Astrocyte (in vitro differentiated cells and primary cell): Measurements from ENCODE around the gene PRPSAP1. TPM values are rescaled to one million over a fixed set of nuclear protein-coding genes. Genes with fewer than 3 reads are reported as not detected.

ENCODE experiments used
- DNase-seq: peaks from one replicate; pipeline ENCODE4 v3.0.0-alpha.2; 2010; ENCODE audit warnings: low read depth
- FAIRE-seq: peaks from 2 replicates; lab custom pipeline; 2011; peaks lifted over from hg19 to GRCh38; lab: Jason Lieb, UNC
- H2AFZ ChIP-seq: 2 replicates; pipeline ENCODE4 v1.6.0; 2012; ENCODE audit warnings: low read depth, low read length, inconsistent platforms
- H3K27ac ChIP-seq: 2 replicates; pipeline ENCODE4 v1.5.1; 2011; ENCODE audit warnings: low read depth, low read length, inconsistent platforms
- H3K27me3 ChIP-seq: 2 replicates; pipeline ENCODE4 v1.6.0; 2011; ENCODE audit warnings: low read length, inconsistent platforms; ENCODE audit not compliant: insufficient read depth
- H3K36me3 ChIP-seq: 2 replicates; pipeline ENCODE4 v1.5.1; 2011; ENCODE audit warnings: low read length, inconsistent platforms; ENCODE audit not compliant: insufficient read depth
- H3K4me1 ChIP-seq: 2 replicates; pipeline ENCODE4 v1.5.1; 2011; ENCODE audit warnings: low read length, inconsistent platforms; ENCODE audit not compliant: insufficient read depth
- H3K4me2 ChIP-seq: 2 replicates; pipeline ENCODE4 v1.6.0; 2012; ENCODE audit warnings: low read length, inconsistent platforms
- H3K4me3 ChIP-seq: 2 replicates; pipeline ENCODE4 v1.5.1; 2011; ENCODE audit warnings: low read depth, mild to moderate bottlenecking, low read length, inconsistent platforms; ENCODE audit not compliant: insufficient read depth
- H3K79me2 ChIP-seq: 2 replicates; pipeline ENCODE4 v1.6.0; 2012; ENCODE audit warnings: mild to moderate bottlenecking, low read length, inconsistent platforms; ENCODE audit not compliant: insufficient read depth
- H3K9ac ChIP-seq: 2 replicates; pipeline ENCODE4 v1.6.0; 2012; ENCODE audit warnings: mild to moderate bottlenecking, low read length, inconsistent platforms
- H3K9me3 ChIP-seq: 2 replicates; pipeline ENCODE4 v1.5.1; 2012; ENCODE audit warnings: low read depth, mild to moderate bottlenecking, low read length, inconsistent platforms; ENCODE audit not compliant: insufficient read depth
- H4K20me1 ChIP-seq: 2 replicates; pipeline ENCODE4 v1.6.0; 2012; ENCODE audit warnings: low read length, inconsistent platforms; ENCODE audit not compliant: insufficient read depth
- H3K27ac Mint-ChIP-seq: one replicate; pipeline ENCODE4 v1.8.0; 2021; ENCODE audit warnings: mild to moderate bottlenecking, mixed read lengths; ENCODE audit not compliant: unreplicated experiment
- H3K27me3 Mint-ChIP-seq: one replicate; pipeline ENCODE4 v1.8.0; 2021; ENCODE audit warnings: low read depth, mixed read lengths; ENCODE audit not compliant: unreplicated experiment
- H3K36me3 Mint-ChIP-seq: one replicate; pipeline ENCODE4 v1.8.0; 2021; ENCODE audit warnings: low read depth, mixed read lengths; ENCODE audit not compliant: unreplicated experiment
- H3K4me1 Mint-ChIP-seq: one replicate; pipeline ENCODE4 v1.8.0; 2021; ENCODE audit warnings: low read depth, mixed read lengths; ENCODE audit not compliant: unreplicated experiment
- H3K4me3 Mint-ChIP-seq: one replicate; pipeline ENCODE4 v1.8.0; 2021; ENCODE audit warnings: mild to moderate bottlenecking, moderate library complexity, mixed read lengths; ENCODE audit not compliant: unreplicated experiment
- H3K9me3 Mint-ChIP-seq: one replicate; pipeline ENCODE4 v1.8.0; 2021; ENCODE audit warnings: mild to moderate bottlenecking, mixed read lengths; ENCODE audit not compliant: unreplicated experiment
- EZH2 ChIP-seq: IDR thresholded peaks from 2 replicates; pipeline ENCODE4 v1.6.1; 2012; ENCODE audit warnings: mild to moderate bottlenecking, low read length, inconsistent platforms; ENCODE audit not compliant: insufficient read depth
- total RNA-seq: library from RNA; stranded (reverse); gene quantifications from 2 replicates; pipeline ENCODE4 v1.2.1, GENCODE V29; 2021
- TF ChIP-seq, protein P1 (sequence below): IDR thresholded peaks from 2 replicates; pipeline ENCODE4 v1.5.1; 2011; ENCODE audit warnings: low read depth, mild to moderate bottlenecking, inconsistent platforms, low read length, moderate library complexity; ENCODE audit not compliant: insufficient read depth

The PRPSAP1 gene
- total RNA-seq, 1 donor from 2014 or later, result 36.2 TPM

DNA sequence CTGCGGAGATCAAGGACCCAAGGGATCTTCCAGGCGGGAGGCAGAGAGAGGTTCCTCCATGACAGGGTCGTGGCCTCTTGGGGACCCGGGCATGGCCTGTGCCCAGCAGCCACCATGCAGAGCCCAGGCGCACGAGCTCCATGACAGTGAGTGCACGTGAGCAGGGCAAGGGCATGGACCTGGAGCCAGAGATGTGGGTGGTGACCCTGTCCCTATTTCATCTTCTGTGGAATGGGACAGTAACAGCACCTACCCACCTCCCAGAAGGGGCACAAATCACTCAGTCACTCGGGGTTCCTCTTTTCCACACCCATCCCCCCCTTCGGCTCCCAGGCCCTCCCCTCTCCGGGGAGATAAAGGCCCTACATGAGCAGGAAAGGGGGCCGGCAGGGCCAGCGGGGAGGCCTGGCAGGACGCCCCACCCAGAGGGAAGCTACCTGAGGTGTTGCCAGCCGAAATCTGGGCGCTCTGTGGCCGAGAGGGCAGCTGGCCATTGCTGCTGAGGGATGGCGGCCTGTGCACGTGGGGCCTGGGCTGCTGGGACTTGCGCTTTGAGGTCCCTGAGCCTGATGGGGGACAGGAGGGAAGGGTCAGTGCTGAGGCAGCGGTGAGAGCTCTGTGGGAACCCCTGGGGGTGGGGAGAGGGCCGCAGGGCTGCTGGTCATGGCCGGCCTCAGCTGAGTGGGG lies 78.2 kb downstream of the PRPSAP1 start:
- no peaks in the 10 kb centered on the region for H3K27me3 Mint-ChIP-seq
- Histone ChIP-seq H3K9me3 (no peaks in the 10 kb centered on the region), H3K9ac (no peak overlapping the region), H3K27ac (no peak overlapping the region), H4K20me1 (no peaks in the 10 kb centered on the region), H3K4me3 (no peak overlapping the region), H3K79me2 (peaks cover 3% of the 10 kb centered on the region), H3K4me2 (no peak overlapping the region), H3K36me3 (no peaks in the 10 kb centered on the region), H3K27me3 (no peaks in the 10 kb centered on the region), H2AFZ (no peak overlapping the region), H3K4me1 (peaks cover 2% of the 10 kb centered on the region)
- H3K36me3 Mint-ChIP-seq, result peaks cover 2% of the 10 kb centered on the region
- no peak for DNase-seq
- no peaks in the 10 kb centered on the region for H3K9me3 Mint-ChIP-seq
- H3K4me1 Mint-ChIP-seq, result peaks cover 5% of the 10 kb centered on the region
- H3K27ac Mint-ChIP-seq, result no peak overlapping the region
- no peak for TF ChIP-seq EZH2
- TF ChIP-seq, protein P1, sequence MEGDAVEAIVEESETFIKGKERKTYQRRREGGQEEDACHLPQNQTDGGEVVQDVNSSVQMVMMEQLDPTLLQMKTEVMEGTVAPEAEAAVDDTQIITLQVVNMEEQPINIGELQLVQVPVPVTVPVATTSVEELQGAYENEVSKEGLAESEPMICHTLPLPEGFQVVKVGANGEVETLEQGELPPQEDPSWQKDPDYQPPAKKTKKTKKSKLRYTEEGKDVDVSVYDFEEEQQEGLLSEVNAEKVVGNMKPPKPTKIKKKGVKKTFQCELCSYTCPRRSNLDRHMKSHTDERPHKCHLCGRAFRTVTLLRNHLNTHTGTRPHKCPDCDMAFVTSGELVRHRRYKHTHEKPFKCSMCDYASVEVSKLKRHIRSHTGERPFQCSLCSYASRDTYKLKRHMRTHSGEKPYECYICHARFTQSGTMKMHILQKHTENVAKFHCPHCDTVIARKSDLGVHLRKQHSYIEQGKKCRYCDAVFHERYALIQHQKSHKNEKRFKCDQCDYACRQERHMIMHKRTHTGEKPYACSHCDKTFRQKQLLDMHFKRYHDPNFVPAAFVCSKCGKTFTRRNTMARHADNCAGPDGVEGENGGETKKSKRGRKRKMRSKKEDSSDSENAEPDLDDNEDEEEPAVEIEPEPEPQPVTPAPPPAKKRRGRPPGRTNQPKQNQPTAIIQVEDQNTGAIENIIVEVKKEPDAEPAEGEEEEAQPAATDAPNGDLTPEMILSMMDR, result no peak
- no peak overlapping the region for H3K4me3 Mint-ChIP-seq
- no peak for FAIRE-seq

DNA sequence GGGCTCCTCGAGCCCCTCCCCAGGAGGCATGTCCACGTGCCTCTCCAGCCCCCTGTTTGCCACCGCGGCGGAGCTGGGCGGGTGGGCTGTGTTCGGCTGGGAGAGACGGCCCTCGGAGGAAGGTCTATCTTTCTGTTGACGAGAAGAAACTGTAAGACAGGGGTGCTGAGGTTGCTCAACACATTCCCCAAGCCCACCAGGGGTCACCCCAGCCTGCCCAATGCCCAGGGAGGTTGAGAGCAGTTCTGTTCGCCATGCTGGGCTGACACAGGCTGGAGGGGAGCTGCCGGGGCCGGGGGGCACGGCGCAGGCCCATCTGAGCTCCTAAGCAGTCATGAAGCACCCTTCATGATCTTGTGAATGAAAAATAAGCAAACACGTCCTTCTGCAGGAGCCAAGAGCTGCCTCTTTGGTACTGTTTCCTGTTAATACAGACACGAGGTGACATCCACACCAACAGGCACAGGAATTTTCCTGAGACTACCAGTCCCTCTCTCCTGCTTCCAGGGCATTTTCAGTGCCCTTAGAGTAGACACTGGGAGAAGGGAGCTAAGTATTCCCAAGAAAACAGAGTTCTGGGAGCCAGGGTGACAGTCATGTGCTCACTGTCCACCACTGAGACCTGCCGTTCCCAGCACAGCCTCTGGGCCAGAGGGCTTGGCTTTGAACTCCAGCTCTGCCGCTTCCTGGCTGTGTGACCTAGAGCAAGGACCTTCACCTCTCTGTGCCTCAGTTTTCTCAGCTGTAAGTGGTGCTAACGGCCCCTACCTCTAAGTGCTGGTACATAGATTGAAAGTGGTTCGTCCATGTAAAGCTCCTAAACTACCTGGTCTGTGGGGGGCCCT lies 79.4 kb downstream of the PRPSAP1 start:
- no peak for FAIRE-seq
- Mint-ChIP-seq H3K36me3 (no peaks in the 10 kb centered on the region), H3K4me1 (peaks cover 5% of the 10 kb centered on the region), H3K9me3 (no peaks in the 10 kb centered on the region), H3K27ac (peak overlapping the region; percentile 18), H3K27me3 (no peaks in the 10 kb centered on the region), H3K4me3 (no peak overlapping the region)
- H3K4me1 ChIP-seq, result peaks cover 2% of the 10 kb centered on the region
- H3K4me3 ChIP-seq, result no peak overlapping the region
- no peak overlapping the region for H3K27ac ChIP-seq
- TF ChIP-seq, protein P1, result no peak
- TF ChIP-seq EZH2, result no peak
- peaks cover 7% of the 10 kb centered on the region for H4K20me1 ChIP-seq
- H3K9me3 ChIP-seq, result no peaks in the 10 kb centered on the region
- no peak overlapping the region for H3K9ac ChIP-seq
- H3K27me3 ChIP-seq, result no peaks in the 10 kb centered on the region
- no peak for DNase-seq
- no peak overlapping the region for H3K4me2 ChIP-seq
- H2AFZ ChIP-seq, result no peak overlapping the region
- H3K36me3 ChIP-seq, result peaks cover under 1% of the 10 kb centered on the region
- peaks cover 9% of the 10 kb centered on the region for H3K79me2 ChIP-seq
